ENCODE measurements around the gene GLCE. TPM values are rescaled to one million over a fixed set of nuclear protein-coding genes. Genes with fewer than 3 reads are reported as not detected.

Gene GLCE
- total and polyA plus RNA-seq, 9 of the 15 experiments (the other 6 are each of a cell fraction or from before 2014, with no cell fraction given) = 4.6 to 12.3 (median 10.6) TPM

- TF ChIP-seq TFAP4 (CRISPR knock-in tag; IDR thresholded peaks at IDR 0.05; ENCODE audit: borderline replicate concordance) (no peak), CBX2 (IDR thresholded peaks at IDR 0.05; ENCODE audit: insufficient read depth, low read length, poor library complexity, severe bottlenecking) (no peak), ILK (tag; IDR thresholded peaks at IDR 0.05; ENCODE audit: borderline replicate concordance, low read depth) (no peak), ZNF165 (CRISPR knock-in tag; IDR thresholded peaks at IDR 0.05; ENCODE audit: borderline replicate concordance) (no peak), MEIS2 (IDR thresholded peaks at IDR 0.05; ENCODE audit: partially characterized antibody) (peak; percentile 76)
Measured at GRCh38 chr15:69303337-69304181, 143.1 kb downstream of the GLCE start (continued).

GRCh38 chr15:69304182-69304545 is 143.7 kb downstream of the GLCE start:
- no peak for FAIRE-seq
- no peak overlapping the region for H3K4me2 ChIP-seq (ENCODE audit: insufficient read depth, low read length)

More at GRCh38 chr15:69304182-69304545, 143.7 kb downstream of the GLCE start:
- Histone ChIP-seq H4K20me1 (replicated peaks; ENCODE audit: control insufficient read depth, insufficient read depth, low read length) (no peaks in the 10 kb centered on the region), H3K36me3 (ENCODE audit: control insufficient read depth, insufficient read depth, low read length) (no peaks in the 10 kb centered on the region), H3K9me3 (replicated peaks; ENCODE audit: control insufficient read depth, insufficient read depth, low read depth, low read length) (no peaks in the 10 kb centered on the region), H3K4me1 (replicated peaks in 1 of 2; ENCODE audit: control insufficient read depth in 2 of 2, insufficient read depth in 2 of 2, low read length in 2 of 2) (peaks cover 4 to 7% of the 10 kb centered on the region in 2 experiments; a peak in 4 of 5 replicates), H3K9me1 (ENCODE audit: control insufficient read depth, insufficient read depth, low read length) (peaks cover 2% of the 10 kb centered on the region), H3K9ac (ENCODE audit: insufficient read depth in 1 of 2, low read depth in 2 of 2, low read length in 2 of 2) (no peak overlapping the region), H3K79me2 (ENCODE audit: control insufficient read depth, insufficient read depth, low read length) (no peaks in the 10 kb centered on the region), H3K27ac (ENCODE audit: extremely low read depth, low read depth, low read length) (no peak overlapping the region), H3K4me3 (no peak overlapping the region), H2AFZ (ENCODE audit: low read depth, low read length) (no peak overlapping the region), H3K27me3 (ENCODE audit: control insufficient read depth in 2 of 2, insufficient read depth in 2 of 2, low read length in 2 of 2) (peaks cover 17 to 30% of the 10 kb centered on the region in 2 experiments)
- DNase-seq (ENCODE audit: extremely low read depth in 1 of 4, low spot score in 3 of 4) (no peak), ATAC-seq (no peak)
- TF ChIP-seq MBD1 (CRISPR knock-in tag; IDR thresholded peaks at IDR 0.05) = no peak
- no peak for TF ChIP-seq CAMTA2 (CRISPR knock-in tag; conservative IDR thresholded peaks at IDR 0.05)
- TF ChIP-seq CEBPG (CRISPR knock-in tag; IDR thresholded peaks at IDR 0.05) = no peak
- TF ChIP-seq CEBPG (tag; conservative IDR thresholded peaks at IDR 0.05 in 1 of 2, IDR thresholded peaks at IDR 0.05 in 1 of 2) = 0 out of 4 replicates have a peak, but pooled peaks of 1 of the 2 experiments have one; percentile 12
- TF ChIP-seq TSHZ1 (CRISPR knock-in tag; IDR thresholded peaks at IDR 0.05) = no peak
- 0 out of 2 replicates have a peak, but pooled peaks have one; percentile 19 for TF ChIP-seq CEBPB (tag; IDR thresholded peaks at IDR 0.05)
- intact Hi-C loops (cut with micrococcal nuclease) (loop anchor here (10.0 kb wide), 1 partner anchor 91 kb away; no protein-coding TSS in a partner anchor), in situ Hi-C loops (cut with MboI) (no loop called here)
- CTCF ChIA-PET (ENCODE audit: low intra/inter-chr PET ratio) = no interaction called here
- 37% methylated on average over 5 of the region's 5 CpGs for WGBS (ENCODE audit: insufficient coverage, low coverage, missing lambda C conversion rate)
- POLR2A ChIA-PET = no interaction called here
- BruUV-seq (replicated peaks) = no TSS peak
